Ectodermal cell (in vitro differentiated cells): ENCODE data around the gene SLC39A2.
A peak's percentile ranks its signal among the peaks of the same experiment; 100 is the strongest.

ENCODE experiments used
- H3K27ac ChIP-seq: 2 replicates; pipeline ENCODE4 v1.7.0; 2013; ENCODE audit warnings: mild to moderate bottlenecking, low read depth, low read length; ENCODE audit not compliant: insufficient read depth, poor library complexity, severe bottlenecking
- H3K27me3 ChIP-seq: 2 replicates; pipeline ENCODE4 v1.7.0; 2013; ENCODE audit warnings: mild to moderate bottlenecking, low read length; ENCODE audit not compliant: insufficient read depth, control insufficient read depth, poor library complexity, severe bottlenecking
- H3K36me3 ChIP-seq: one replicate; pipeline ENCODE4 v1.7.0; 2013; ENCODE audit warnings: low read length; ENCODE audit not compliant: control insufficient read depth, insufficient read depth
- H3K4me1 ChIP-seq: one replicate; pipeline ENCODE4 v1.7.0; 2013; ENCODE audit warnings: low read length; ENCODE audit not compliant: control insufficient read depth, insufficient read depth
- H3K4me3 ChIP-seq: 2 replicates; pipeline ENCODE4 v1.7.0; 2013; ENCODE audit warnings: low read depth, low read length, control low read depth; ENCODE audit not compliant: insufficient read depth
- H3K9me3 ChIP-seq: 2 replicates; pipeline ENCODE4 v1.7.0; 2013; ENCODE audit warnings: mild to moderate bottlenecking, low read length, moderate library complexity; ENCODE audit not compliant: control insufficient read depth
- WGBS, 2 experiments: methylation state at CpG; one replicate each; pipeline ENCODE4 v1.1.7; 2013; ENCODE audit warnings: missing lambda C conversion rate in 2 of 2; 5-methylcytosine and 5-hydroxymethylcytosine counted together

Gene SLC39A2

DNA sequence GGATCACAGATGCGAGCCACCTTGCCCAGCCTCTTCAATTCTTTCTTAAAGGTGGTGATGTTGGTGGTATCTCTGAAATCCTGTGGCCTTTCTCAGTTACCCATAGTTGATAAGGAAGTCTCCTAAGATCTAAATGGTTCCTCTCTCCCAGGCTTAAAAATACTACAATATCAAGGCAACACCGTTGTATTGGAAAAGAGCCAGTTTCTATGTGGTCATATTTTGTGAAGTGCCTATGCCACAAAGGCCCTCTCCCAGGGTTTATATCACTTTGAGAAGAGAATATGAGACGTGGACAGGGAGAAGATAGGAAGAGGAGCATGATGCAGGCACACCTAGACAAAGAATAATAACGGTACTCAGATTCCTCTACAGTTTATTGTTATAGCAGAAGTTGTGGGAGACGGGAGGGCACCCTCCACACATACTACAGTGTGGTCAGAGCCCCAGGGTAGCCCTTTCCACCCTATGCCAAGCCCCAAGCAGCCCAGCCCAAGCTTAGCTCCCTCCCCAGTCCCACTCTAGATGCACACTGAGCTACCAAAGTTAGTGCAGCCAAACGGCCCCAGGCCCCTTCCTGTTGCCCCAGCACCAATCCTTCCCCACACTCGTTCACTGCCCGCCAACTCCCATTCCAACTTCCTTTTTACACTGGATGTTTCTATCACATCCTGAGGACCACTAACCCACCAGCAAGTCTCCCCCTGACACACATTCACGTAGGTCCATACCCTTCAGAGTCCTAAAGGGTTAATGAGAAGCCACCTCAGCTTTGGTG lies 17.5 kb downstream of the SLC39A2 start:
- H3K27me3 ChIP-seq: peaks cover 3% of the 10 kb centered on the region
- no peak overlapping the region for H3K4me3 ChIP-seq
- H3K27ac ChIP-seq: no peak overlapping the region
- no peaks in the 10 kb centered on the region for H3K9me3 ChIP-seq
- no peaks in the 10 kb centered on the region for H3K4me1 ChIP-seq
- whole genome bisulfite sequencing, 2 experiments: 82 to 84% methylated on average over 9 of the region's 9 CpGs
- H3K36me3 ChIP-seq: no peaks in the 10 kb centered on the region

DNA sequence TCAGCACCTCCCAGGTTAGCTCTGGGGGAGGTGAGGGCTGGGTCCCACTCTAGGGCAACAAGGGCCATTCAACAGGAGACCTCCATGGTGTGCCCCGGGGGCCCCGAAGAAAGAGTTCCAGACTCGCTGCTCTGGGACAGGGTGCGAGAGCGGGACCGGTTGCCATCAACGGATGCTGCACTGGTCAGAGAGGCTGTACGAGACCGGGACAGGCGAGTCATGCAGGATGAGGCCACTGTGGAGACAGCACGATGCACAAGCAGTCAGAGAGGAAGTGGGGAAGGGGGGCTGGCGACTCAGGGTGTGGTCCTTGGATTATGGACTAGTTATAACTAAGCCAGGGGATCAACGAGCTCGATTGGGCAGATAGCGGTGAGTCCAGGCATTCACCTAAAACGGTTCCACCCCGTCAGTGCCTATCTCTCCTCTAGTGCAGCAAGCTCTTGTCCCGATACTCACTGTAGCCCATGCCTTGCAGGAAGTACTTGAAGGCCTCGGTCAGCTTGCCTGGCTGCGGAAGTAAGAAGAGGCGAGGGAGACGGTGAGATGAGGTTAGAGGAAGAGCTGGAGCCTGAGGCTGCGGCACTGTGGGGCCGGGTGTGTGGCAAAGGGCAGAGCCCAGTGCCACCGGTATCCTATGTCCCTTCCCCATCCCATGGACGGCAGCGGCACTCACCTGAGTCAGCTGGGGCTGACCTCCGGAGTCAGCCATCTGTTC lies 18.6 kb downstream of the SLC39A2 start:
- peaks cover 14% of the 10 kb centered on the region for H3K27me3 ChIP-seq
- H3K4me1 ChIP-seq: no peaks in the 10 kb centered on the region
- H3K36me3 ChIP-seq: no peaks in the 10 kb centered on the region
- H3K27ac ChIP-seq: no peak overlapping the region
- H3K4me3 ChIP-seq: no peak overlapping the region
- WGBS, 2 experiments: 88 to 90% methylated on average over 28 of the region's 28 CpGs
- H3K9me3 ChIP-seq: no peaks in the 10 kb centered on the region

DNA sequence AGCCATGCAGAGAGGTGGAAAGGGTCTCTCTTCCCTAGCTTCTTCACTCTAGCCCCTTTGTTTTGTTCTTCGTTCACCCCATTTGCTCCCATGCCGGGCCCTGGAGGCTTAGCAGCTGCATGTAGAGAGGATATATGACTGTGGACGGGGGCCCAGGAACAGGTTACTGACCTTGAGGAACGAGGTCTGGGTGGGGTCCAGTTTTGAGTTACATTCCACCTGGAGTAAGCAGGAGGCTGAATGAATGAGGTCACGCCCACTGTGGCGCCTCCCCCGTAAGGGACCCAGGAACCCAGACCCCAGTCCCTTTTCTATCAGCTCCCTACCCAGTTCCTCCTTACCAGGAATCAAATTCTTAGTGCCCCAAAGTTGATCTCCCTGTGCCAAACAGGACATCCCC lies 19.2 kb downstream of the SLC39A2 start:
- peaks cover 20% of the 10 kb centered on the region for H3K27me3 ChIP-seq
- 85 to 89% methylated on average over 7 of the region's 7 CpGs for WGBS, 2 experiments
- H3K4me1 ChIP-seq: no peaks in the 10 kb centered on the region
- no peak overlapping the region for H3K4me3 ChIP-seq
- no peaks in the 10 kb centered on the region for H3K9me3 ChIP-seq
- no peak overlapping the region for H3K27ac ChIP-seq
- no peaks in the 10 kb centered on the region for H3K36me3 ChIP-seq

DNA sequence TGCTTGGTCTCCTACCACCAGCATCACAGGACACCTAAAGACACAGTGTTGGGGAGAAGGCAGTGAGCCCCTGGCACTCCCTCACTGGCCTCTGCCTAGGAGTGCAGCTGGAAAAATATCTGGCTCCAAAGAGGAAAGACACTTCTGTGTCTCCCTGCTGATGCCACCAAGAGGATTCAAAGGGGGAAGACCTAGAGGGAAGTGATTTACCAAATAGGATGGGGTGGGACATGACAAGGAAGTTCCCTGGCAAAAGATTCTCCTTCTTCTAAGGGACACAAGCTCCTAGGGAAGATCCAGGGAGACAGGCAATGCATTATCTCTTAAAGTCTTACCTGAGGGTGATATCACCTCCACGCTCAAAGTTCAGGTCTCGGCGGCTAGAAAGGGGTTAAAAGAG lies 19.7 kb downstream of the SLC39A2 start:
- Histone ChIP-seq H3K9me3 (no peaks in the 10 kb centered on the region), H3K27me3 (peaks cover 25% of the 10 kb centered on the region), H3K4me3 (no peak overlapping the region), H3K27ac (no peak overlapping the region), H3K36me3 (no peaks in the 10 kb centered on the region), H3K4me1 (no peaks in the 10 kb centered on the region)
- WGBS, 2 experiments: 96 to 100% methylated on average over 3 of the region's 3 CpGs

DNA sequence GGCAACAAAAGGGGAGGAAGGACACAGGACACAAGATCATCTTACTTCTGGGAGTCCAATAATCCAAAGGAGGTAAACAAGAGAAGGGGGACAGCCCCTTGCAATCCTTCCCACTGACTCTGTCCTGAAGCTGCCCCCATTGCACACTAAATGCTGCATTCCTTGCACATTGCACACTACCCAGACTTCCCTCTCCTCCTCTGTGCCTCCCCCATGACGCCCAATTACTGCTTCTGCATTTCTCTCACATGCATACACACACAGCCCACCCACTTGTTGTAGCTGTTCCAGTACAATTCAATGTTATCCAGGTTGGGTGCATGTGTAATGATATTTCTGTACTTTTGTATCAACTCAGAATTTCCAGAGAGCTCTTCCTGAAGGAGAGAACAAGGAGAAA lies 20.3 kb downstream of the SLC39A2 start:
- no peak overlapping the region for H3K4me3 ChIP-seq
- H3K36me3 ChIP-seq: no peaks in the 10 kb centered on the region
- 75 to 85% methylated on average over 1 of the region's 1 CpG for WGBS, 2 experiments
- no peaks in the 10 kb centered on the region for H3K9me3 ChIP-seq
- peaks cover 2% of the 10 kb centered on the region for H3K4me1 ChIP-seq
- peaks cover 31% of the 10 kb centered on the region for H3K27me3 ChIP-seq
- H3K27ac ChIP-seq: no peak overlapping the region

DNA sequence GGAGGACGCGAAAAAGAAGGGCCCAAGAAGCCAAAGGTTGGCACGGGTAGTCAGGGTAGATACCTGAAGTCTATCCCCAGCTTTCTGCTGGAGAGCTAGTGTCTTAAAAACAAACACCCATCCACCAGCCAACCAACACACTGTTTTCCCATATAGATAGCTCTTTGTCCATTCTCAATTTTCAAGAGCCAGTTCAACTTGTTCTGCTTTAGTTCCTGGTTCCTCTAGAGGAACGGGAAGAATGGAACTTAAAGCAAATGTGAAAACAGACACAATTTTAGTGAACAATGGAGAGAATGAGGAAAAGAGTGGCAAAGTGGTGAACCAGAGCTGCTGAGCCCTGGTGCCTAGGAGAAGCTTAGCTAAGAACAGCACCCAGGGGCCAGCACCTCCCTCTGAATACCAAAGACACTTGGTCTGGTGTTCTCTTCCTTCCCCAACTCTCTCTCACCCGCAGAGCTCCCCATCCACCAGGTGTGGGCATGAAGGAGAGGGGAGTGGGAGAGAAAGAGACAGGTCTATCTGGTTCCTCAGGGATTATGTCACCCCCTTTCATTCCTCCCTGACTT lies 22.0 kb downstream of the SLC39A2 start:
- peaks cover 48% of the 10 kb centered on the region for H3K27me3 ChIP-seq
- H3K27ac ChIP-seq: no peak overlapping the region
- H3K4me3 ChIP-seq: no peak overlapping the region
- H3K4me1 ChIP-seq: peaks cover 7% of the 10 kb centered on the region
- 94 to 95% methylated on average over 4 to 5 of the region's 5 CpGs for WGBS, 2 experiments
- no peaks in the 10 kb centered on the region for H3K9me3 ChIP-seq
- H3K36me3 ChIP-seq: no peaks in the 10 kb centered on the region

DNA sequence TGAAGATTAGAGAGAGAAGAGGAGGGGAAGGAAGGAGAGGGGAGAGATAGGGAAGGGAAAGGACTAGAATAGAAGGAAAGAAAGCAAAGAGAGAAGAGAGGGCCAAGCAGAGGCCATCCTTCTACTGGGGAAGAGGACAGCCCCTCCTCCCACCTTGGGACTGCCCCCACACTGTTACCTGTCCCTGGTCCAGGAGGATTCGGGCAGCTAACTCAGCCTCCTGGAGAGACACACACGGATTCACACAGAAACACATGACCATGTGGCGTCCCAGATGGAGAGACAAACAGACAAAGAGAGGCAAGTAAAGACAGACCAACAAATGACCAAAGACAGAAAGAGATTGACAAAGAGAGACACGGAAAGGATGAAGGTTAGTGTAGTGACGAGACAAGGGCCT lies 23.6 kb downstream of the SLC39A2 start:
- WGBS, 2 experiments: 84 to 85% methylated on average over 5 of the region's 5 CpGs
- no peak overlapping the region for H3K27ac ChIP-seq
- H3K4me1 ChIP-seq: peaks cover 16% of the 10 kb centered on the region
- H3K27me3 ChIP-seq: peaks cover 58% of the 10 kb centered on the region
- no peaks in the 10 kb centered on the region for H3K36me3 ChIP-seq
- no peak overlapping the region for H3K4me3 ChIP-seq
- no peaks in the 10 kb centered on the region for H3K9me3 ChIP-seq

DNA sequence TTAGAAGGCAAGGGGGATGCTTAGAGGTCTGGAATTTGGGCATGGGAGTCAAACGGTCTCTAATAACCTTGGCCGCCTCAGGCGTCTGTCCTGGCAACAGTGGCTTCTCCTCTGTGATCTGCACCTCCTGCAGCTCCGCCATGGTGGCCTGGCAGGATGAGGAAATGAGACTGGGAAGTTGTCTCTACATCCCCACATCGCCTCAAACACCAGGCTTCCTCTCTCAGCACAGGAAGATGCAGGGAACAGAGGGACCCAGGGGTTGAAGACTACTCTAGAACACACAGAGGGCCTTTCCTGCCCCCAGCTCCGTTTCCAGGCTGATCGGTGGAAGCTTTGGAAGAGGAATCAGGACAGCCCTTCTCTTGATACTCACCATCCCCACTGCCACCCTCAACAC lies 24.1 kb downstream of the SLC39A2 start:
- WGBS, 2 experiments: 88 to 90% methylated on average over 7 of the region's 7 CpGs
- H3K4me1 ChIP-seq: peaks cover 16% of the 10 kb centered on the region
- H3K27ac ChIP-seq: no peak overlapping the region
- peaks cover 58% of the 10 kb centered on the region for H3K27me3 ChIP-seq
- no peaks in the 10 kb centered on the region for H3K36me3 ChIP-seq
- H3K9me3 ChIP-seq: no peaks in the 10 kb centered on the region
- H3K4me3 ChIP-seq: no peak overlapping the region

DNA sequence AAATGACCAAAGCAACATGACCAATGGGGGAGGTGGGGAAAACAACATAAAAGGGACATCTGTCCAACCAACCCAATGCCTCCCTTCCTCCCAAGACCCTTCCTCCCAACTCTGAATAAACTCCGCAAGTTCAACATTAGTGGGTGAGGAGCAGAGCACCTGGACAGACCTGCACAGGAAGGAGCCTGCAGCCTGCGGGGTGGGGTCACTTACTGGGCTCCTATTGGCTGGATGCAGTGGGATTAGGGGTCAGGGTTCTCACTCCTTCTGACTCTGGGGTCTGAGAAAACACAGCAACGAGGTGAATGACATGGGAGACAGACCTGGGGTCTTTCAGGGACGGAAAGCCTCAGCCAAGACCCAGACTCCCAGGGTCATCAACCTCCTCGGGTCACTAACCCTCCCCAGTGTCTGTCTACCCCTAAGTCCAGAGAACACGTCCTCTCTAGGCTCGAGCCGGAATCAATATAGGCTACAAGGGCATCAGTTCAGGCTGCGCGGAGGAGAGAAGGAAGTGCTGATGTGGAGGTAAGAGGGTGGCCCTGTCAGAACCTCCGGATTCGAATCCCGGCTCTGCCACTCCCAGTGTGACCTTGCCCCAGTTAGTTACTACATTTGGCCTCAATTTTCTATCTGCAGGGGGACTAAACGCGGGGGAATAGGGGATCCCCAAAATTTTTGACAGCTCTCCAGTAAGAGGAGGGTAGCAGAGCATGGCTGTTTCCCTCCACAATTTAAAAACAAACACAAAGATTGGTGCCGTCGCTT lies 24.9 kb downstream of the SLC39A2 start:
- Histone ChIP-seq H3K4me3 (peak overlapping the region; percentile 46), H3K27ac (no peak overlapping the region), H3K27me3 (peaks cover 58% of the 10 kb centered on the region), H3K4me1 (peaks cover 16% of the 10 kb centered on the region), H3K36me3 (no peaks in the 10 kb centered on the region), H3K9me3 (no peaks in the 10 kb centered on the region)
- WGBS, 2 experiments: 32 to 36% methylated on average over 17 of the region's 17 CpGs
